HG02571 (cell line): ENCODE data around the gene GTPBP4.
A peak's percentile ranks its signal among the peaks of the same experiment; 100 is the strongest.
"Not testable (repeated sequence)": the region's sequence is repeated elsewhere in the genome, so short reads cannot be mapped to it uniquely, and the experiment has no call there.

ENCODE experiments used
- ATAC-seq: cut with Tn5 transposase; IDR thresholded peaks from one replicate; pipeline ENCODE4 v1.9.1; 2021; ENCODE audit warnings: mild to moderate bottlenecking, moderate library complexity; ENCODE audit not compliant: unreplicated experiment

Gene GTPBP4

DNA sequence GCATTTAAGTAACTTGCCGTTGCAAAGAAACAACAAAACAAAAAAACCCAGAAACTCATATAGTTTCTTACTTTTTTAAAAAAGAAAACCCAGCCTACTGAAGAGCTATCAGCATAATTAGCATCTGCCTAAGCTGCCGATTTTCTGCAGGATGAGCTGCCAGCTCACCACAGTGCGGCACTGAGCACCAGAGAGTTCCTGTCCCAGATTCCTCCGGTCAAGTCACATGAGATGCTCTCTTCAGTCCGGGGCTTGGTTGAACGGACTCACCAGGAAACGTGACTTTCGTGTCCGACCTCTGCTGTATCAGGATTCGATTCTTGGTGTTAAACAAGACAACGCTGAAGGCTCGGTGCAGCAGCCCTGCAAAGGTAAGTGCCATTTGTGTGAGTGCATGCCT, 34.2 kb downstream of the GTPBP4 start:
- ATAC-seq = no peak

DNA sequence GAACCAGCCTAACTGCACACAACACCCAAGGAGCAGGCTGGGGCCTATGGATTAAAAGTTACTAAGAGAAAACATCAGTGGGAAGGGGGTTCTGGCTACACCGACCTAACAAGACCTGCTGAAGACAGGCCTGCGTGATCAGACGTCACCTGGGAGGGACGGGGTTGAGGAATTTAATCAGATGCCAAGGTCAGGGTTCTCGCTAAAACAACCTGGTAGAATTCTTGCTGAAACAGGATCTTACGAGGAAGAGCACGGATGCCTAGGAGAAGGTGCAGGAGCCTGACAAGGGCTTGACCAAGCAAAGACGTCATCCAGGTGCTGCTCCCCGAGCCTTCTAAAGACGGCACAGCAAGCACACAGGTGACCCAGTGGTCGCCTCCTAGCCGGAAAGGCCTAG, 35.9 kb downstream of the GTPBP4 start:
- no peak for ATAC-seq

DNA sequence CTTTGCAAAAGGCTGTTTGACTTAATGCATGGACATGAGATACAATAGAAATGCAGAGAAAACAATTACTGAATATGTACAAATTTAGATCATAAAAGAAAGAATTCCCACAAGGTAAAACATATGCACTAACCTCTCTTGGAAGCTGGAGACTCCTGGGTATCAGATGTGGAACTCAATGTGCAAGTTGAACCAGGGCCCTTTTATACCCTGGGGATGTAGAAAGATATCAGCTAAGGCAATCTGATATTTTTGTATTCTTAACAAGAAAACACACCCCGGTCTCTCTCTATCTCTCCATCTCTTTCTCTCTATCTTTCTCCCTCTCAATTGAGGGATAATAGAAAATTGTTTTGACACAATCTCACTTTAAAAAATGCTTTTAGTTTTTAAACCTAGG, 37.4 kb downstream of the GTPBP4 start, which contains the start of gene IDI2:
Gene IDI2 (minus strand): TSS at position 177 of the 400 bp plus-strand sequence. CDS start 1,136 bp downstream, outside the sequence.
- ATAC-seq = no peak

DNA sequence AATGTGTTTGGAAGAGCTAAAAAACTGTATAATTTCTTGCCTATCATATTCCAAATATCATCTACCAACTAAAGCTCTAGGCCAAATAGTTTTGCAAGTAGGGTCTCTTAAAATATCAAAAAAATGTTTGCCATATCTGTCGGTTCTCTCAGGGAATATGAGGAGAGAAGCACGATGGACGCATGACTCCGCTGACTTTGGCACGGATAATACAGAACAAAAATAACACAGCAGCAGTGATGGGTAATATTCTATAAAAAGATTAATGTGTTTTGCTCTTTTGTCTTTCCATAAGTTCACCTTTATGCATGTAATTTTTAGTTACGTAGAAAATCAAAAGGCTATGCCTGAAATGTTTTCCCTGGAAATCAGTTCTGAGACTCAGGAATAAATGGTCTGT, 38.3 kb downstream of the GTPBP4 start:
- no peak for ATAC-seq

DNA sequence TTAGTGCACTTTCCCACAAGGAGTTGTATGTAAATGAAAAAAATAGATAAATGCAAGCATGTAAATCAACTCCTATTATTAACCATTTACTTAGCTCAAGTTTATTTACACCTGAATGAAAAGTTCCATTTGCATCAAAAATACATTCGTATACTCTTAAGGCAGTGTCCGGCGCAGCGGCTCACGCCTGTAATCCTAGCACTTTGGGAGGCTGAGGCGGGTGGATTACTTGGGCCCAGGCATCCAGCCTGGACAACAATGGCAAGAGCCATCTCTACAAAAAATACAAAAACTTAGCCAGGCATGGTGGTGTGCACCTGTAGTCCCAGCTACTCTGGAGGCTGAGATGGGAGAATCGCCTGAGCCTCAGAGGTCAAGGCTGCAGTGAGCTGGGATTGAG, 41.6 kb downstream of the GTPBP4 start:
- no peak for ATAC-seq

DNA sequence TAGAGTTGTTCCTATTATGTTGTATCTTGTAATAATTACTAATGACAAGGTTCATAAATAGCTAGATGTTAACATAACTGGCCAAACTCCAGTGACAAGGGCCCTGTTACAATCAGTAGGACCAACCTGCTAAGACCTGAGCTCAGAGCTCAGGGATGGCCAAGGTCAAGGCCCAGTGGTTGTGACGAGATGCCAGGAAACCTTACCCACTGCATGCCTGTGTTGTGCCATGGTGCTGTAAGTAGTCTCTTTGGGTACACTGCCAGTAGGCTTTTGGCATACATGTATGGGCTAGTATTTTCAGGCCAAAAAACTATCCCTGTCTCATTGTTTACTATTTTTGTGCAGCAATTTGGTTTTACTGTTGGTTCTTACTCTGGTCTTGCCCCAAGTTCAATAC, 45.4 kb downstream of the GTPBP4 start:
- no peak for ATAC-seq

DNA sequence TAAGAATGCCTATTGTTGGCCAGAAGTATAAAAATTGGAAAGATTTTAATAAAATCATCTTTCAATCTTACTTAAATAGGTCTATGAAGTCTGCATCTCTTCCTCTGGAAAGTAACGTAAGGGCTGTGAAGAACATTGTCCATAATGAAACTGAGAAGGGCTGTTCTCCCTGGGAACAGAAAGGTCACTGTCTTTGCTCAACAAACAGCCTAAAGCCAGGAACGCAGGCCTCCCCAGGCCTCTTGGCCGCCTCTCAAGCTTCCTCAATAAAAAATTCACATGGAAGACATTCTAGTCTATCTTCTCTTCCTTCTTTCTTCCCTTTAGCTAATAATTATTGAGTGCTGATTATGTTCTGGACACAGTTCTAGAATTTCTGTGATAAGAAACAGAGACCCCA, 46.5 kb downstream of the GTPBP4 start:
- no peak for ATAC-seq

DNA sequence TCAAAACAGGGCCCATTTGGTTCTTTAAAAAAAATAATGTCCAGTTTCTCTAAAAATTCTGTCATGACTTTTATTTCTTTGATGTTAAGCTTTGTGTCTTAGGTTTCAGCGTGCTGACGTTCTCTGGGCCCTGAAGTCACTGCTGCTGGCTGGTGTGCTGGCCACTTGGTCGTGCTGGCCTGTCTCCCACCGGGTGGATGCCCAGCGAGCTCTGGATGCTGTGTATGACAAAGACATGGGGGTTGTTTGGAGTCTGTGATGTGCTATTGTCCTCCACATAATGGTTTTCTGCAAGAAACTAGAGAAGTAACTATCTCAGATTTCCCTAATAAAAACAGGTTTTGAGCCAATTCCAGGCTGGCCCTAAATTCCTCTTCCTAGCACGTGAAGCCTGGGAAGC, 47.0 kb downstream of the GTPBP4 start:
- ATAC-seq = no peak

DNA sequence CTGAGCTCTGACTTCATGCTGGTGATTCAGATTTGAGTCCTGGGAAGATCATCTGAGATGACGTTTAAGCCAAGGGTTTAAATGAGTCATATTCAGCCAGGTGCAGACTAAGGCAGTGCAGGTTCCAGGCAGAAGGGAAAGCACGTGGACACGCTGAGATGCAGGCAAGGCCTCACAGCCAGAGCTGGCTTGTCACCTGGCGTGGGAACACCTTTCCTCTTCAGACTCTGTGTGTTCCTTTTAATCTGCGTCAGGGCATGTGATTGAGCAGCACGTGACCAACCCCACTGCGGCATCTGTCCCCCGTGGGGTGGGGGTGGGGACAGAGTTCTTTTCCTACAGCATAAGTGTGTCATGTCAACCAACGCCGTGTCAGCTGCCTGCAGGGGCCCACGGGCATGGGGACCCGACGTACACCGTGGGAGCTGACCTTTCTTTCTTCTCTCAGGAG, 48.1 kb downstream of the GTPBP4 start:
- peak; percentile 72 for ATAC-seq

DNA sequence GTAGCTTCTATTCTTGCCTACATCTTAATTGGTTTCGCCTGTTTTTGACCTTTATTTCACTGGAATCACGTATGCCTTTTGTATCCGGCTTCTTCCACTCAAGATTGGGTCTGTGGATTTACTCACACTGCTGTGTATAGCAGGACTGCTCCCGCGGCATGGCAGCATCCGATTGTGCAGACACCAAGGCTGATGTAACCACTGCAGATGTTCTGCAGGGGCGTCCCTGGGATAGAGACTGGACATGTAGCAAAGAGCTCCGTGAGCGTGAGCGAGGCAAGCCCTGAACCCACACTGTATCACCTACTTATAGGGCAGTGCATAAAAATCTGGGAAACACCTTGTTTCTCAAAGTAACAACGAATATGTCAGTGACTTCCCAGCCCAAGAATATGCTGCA, 48.9 kb downstream of the GTPBP4 start:
- ATAC-seq = no peak

DNA sequence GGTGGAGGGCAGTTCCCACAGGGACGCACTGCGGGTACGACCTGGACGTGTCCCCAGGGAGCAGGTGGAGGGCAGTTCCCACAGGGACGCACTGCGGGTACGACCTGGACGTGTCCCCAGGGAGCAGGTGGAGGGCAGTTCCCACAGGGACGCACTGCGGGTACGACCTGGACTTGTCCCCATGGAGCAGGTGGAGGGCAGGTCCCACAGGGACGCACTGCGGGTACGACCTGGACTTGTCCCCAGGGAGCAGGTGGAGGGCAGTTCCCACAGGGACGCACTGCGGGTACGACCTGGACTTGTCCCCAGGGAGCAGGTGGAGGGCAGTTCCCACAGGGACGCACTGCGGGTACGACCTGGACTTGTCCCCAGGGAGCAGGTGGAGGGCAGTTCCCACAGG, 50.5 kb downstream of the GTPBP4 start:
- not testable (repeated sequence) for ATAC-seq

DNA sequence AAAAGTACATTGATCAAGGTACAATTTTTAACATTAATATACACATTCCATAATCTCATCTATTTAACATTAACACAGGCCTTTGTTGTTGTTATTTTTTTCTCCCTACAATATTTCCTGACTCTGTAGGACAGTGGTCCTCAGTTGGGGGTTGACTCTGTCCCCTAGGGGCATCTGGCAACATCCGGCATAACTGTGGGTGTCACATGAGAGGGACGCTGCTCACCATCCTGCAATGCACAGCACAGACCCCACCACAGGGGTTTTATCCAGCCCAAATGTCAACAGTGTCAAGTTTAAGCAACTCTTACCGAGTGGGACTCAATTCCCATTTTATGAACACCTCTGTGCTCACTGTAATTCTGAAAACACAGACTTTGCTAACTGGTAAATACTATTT, 51.9 kb downstream of the GTPBP4 start:
- ATAC-seq = no peak

DNA sequence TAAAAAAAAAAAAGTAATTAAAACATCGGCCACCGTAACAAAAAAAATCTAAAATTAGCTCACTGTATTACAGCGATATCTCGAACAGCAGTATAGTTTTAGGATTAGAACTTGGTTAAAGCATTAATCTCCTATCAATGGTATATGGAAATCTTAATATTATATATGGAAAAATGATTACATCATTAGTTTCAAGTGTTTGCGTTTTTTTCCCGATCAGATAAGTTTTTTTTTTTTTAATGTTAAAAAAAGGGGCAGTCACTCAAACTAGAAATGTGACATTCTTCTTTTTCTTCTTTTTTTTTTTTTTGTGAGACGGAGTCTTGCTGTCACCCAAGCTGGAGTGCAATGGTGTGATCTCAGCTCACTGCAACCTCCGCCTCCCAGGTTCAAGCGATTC, 53.3 kb downstream of the GTPBP4 start:
- ATAC-seq = no peak

DNA sequence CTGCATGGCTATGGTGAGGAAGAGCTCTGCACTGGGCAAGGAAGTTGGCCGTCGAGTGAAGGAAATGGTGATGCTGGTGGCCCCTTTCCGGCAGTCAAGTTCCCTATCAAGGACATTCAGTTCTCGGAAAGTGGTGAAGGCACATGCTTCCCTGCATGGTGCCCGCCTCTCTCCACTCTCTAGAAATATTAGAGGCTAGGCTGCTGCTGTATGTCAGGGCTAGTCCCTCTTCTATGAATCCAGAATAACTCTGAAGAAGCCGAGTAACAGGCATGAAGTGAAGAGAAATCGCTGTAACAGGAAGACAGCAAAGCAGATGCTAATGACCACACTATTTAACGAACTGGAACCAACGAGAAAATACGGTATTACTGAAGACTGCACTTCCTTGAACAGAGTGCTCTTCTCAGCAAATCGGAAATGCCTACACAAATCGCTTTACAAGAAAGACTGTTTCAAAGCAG, 55.3 kb downstream of the GTPBP4 start:
- peak; percentile 43 for ATAC-seq

DNA sequence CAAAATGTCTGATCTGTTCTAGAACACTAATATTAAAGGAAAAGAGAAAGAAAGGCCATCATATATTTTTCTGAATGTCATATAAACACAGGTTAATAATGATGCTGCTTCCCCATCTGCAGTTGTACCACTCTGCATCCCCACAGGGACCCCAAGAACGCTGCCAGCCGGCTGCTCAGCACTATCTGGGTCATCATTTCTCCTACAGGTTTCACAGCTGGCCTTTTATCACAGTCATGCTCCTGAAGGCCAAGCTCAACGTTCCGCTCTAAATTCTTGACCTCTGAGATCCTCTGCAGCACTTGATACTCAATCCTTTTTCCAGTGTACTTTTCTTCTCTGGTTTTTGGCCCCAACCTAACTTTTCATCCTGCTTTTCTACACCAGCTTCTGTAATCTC, 55.9 kb downstream of the GTPBP4 start:
- ATAC-seq = no peak

DNA sequence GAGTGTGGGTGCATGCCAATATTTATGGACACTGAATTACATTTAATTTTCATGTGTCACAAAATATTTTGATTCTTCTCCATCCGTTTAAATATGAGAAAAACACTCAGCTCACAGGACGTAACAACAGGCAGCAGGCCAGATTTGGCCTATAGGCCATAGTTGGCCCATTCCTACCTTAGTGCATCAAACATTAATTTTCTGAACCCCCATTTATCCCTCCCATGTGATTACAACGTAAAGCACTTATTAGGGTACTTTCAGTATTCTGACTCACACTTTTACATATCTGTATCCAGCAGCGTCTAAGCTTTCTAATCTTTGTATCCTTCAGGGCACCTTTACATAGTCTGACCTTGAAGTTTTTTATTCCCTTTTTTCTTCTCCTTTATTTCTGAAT, 56.7 kb downstream of the GTPBP4 start:
- ATAC-seq = no peak

DNA sequence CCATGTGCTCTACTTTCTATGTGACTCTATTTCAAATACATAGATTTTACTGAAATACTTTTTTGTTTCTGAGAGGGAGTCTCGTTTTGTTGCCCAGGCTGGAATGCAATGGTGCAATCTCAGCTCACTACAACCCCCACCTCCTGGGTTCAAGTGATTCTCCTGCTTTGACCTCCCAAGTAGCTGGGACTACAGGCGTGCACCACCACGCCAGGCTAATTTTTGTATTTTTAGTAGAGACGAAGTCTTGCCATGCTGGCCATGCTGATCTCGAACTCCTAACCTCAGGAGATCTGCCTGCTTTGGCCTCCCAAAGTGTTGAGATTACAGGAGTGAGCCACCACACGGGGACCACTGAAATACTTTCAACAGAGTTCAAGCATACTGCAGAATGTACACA, 57.2 kb downstream of the GTPBP4 start:
- ATAC-seq = no peak

DNA sequence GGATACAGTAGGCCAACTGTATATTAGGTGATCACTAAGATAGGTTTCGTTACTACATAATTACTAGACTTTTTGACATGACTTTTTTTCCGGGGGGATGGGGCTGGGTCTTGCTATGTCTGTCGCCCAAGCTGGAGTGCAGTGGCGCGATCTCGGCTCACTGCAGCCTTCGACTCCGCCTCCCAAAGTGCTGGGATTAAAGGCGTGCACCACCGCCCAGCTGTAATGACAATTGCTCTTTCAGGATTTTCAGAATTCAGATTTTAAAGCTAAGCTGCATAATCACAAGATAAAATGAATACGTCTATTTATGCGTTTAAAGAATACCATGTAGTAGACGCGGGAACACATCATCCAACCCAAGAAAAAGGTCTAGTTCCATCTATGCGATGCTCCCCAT, 59.7 kb downstream of the GTPBP4 start:
- no peak for ATAC-seq

DNA sequence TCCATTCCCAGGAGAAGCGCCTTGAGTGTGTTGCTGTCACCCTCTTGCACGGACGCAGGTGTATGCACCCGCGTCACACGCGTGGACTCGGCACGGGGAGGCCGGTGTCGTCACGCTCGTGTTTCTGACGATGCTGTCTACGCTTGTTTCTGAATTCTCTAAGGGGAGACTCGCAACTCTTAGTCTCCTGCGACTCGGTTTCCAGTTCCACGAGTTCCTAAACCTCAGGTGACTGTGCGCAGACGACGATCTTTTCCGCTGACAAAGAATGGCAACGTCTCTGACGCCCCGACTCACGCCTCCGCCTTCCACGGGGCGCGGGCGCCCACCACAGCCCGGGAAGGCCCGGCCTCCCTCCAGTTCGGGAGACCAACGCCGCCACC, 60.1 kb downstream of the GTPBP4 start:
- ATAC-seq = no peak

DNA sequence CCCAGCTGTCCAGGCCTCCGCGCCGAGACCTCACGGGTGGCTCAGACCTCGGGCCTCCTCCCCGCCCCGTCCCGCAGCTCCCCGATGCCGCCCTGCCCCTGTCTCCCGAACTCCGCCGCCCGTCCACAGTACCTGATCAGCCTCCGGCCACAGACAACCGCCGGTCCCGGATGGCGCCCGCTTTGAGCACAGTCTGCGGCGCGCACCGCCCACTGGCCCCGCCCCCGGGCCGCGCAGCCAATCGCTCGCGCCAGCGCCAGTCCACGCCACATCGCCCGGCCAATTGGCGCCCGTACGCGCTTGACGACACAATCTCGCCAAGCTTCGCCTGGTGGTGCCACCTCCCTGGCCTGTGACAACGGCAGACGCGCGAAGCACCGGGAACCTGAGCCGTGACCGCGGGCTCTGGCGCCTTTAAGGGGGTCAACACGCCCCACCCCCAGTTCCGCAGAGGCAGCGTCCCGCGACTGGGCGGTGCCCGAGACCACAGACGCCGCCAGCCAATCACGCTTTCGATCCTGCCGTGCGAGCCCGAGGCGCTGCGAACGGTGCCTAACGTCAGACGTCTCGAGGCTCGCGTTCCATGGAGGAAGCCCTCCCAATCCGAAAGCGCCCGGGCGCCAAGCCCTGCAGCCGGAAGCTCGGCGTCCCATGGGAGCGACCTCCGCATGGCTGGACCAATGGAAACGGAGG, 60.6 kb downstream of the GTPBP4 start, which contains the start of gene IDI1:
Gene IDI1 (minus strand): TSS at position 388 of the 693 bp plus-strand sequence. CDS start 116 bp downstream, at position 272.
- ATAC-seq = peak; percentile 79

DNA sequence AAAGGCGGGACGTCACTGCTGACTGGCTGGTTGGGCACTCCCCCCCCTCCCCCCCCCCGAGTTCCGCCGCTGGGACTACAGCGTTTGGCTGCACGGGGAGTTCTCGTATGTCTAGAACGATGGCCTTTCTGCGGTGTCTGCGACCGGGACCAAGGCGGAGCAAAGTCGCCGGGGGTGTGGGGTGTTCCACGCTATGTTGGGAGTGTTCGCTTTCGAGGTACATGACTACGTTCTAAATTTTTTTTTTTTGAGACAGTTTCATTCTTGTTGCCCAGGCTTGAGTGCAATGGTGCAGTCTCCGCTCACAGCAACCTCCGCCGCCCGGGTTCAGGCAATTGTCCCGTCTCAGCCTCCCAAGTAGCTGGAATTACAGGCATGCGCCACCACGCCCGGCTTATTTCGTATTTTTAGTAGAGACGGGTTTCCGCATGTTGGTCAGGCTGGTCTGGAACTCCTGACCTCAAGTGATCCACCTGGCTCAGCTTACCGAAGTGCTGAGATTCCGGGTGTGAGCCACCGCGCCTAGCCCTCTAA, 61.3 kb downstream of the GTPBP4 start:
- ATAC-seq = no peak

DNA sequence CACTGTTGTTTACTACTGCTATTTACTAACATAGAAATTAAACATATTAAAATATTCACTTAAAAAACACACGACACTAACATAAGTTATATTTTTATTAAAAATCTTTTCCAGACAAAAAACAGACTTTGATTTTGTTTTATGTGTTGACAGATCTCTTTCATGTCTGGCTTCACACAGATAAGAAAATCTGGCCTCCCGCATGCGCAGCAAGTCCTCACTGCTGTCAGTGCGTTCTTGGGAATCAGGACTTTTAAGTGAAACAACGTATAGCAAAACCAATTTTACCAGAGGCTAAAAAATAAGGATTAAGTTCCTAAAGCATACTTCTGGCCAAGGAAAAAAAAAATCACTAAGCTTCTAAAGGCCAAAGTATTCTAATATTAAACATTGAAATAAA, 61.9 kb downstream of the GTPBP4 start:
- no peak for ATAC-seq

DNA sequence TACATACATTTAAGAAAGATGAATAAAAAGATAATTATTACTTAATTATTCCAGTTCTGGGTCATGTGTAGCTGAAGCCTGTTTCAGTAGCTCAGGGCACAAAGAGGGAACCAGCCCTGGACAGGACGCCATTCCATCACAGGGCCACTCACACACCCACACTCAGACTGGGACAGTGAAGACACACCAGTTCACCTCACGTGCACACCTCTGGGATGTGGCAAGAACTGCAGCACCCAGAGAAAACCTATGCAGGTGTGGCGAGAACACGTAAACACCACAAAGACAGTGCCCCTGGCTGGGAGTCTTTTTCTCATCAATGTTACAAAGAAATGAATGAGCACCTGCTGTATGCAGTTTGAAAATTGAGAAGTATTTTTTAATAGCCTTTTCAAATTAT, 62.3 kb downstream of the GTPBP4 start:
- no peak for ATAC-seq
